Neural cell (in vitro differentiated cells): ENCODE results near the gene SLAMF1.

ENCODE experiments used
- CTCF ChIP-seq: fragments of 450-650 bp; IDR thresholded peaks from 2 replicates; pipeline ENCODE4 v1.5.1; 2014; ENCODE audit warnings: antibody characterized with exemption, mild to moderate bottlenecking, moderate library complexity; ENCODE audit not compliant: poor library complexity, severe bottlenecking
- EZH2 ChIP-seq: fragments of 200-600, 300-800 bp; shearing (Covaris generic), sonication (generic); IDR thresholded peaks from 2 replicates; pipeline ENCODE4 v1.6.1; 2014; ENCODE audit warnings: antibody characterized with exemption, low read length, borderline replicate concordance, mild to moderate bottlenecking; ENCODE audit not compliant: insufficient read depth, poor library complexity, severe bottlenecking
- MXI1 ChIP-seq: fragments of 450-650 bp; conservative IDR thresholded peaks from 2 replicates; pipeline ENCODE4 v1.6.1; 2014; ENCODE audit warnings: antibody characterized with exemption, mild to moderate bottlenecking; ENCODE audit not compliant: poor library complexity, severe bottlenecking
- POLR2AphosphoS5 ChIP-seq: IDR thresholded peaks from 2 replicates; pipeline ENCODE4 v1.6.1; 2012
- RAD21 ChIP-seq: fragments of 450-650 bp; conservative IDR thresholded peaks from 2 replicates; pipeline ENCODE4 v1.6.1; 2014; ENCODE audit warnings: antibody characterized with exemption, mild to moderate bottlenecking, moderate library complexity
- REST ChIP-seq: IDR thresholded peaks from 2 replicates; pipeline ENCODE4 v1.6.1; 2012; ENCODE audit warnings: borderline replicate concordance
- SMC3 ChIP-seq: fragments of 450-650 bp; conservative IDR thresholded peaks from 2 replicates; pipeline ENCODE4 v1.6.1; 2014; ENCODE audit warnings: antibody characterized with exemption, mild to moderate bottlenecking, moderate library complexity; ENCODE audit not compliant: poor library complexity
- TAF1 ChIP-seq: IDR thresholded peaks from 2 replicates; pipeline ENCODE4 v1.6.1; 2012; ENCODE audit warnings: low read depth

GRCh38 chr1:160567341-160567740 lies 79.5 kb downstream of the SLAMF1 start:
- no peak for TF ChIP-seq CTCF
- TF ChIP-seq RAD21, result no peak
- TF ChIP-seq EZH2, result no peak
- TF ChIP-seq TAF1, result no peak
- TF ChIP-seq SMC3, result no peak
- no peak for TF ChIP-seq REST
- TF ChIP-seq MXI1, result no peak
- no peak for TF ChIP-seq POLR2AphosphoS5
